Measurements from ENCODE around the gene KCNT2.

KCNT2 gene

DNA sequence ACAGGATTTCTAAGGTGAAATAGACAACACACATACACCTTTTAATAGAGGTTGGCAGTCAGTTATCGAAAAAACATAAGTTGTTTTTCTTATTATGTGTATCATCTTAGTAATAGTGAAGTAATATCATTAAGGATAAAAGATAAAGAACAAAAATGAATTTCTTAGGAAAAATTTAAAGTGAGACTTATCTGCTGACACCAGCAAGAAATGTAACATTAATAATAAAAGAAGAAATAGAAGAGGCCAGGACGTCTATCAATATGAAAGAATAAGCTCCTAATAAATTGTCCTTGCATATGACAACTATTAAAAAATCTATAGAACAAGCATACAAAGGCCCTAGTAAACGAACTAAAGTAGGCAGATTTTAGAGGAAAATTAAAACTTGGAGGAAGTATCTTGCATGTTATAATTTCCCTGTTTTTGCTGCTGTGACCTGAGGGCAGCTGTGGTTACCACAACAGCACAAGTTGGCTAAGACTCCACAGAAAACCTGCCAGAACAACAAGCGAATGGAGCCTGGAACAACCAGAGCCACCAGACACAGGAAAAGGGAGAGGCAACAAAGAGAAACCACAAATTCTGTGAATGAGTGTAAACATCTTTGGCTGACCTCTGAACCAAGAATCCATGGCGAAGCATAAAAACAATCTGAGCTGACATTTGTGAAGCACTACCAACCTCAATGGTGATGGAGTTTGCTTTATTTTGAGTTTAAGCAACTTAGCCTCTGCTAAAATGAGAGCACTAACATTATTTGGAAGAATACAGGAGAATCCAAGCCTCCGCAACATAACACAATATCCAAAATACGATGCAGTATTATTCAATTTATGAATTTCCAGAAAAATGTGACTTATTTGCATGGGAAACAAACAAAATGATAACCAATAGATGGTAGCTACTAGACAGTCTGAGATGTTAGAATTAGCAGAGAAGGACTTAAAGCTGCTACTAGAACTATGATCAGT, 207.5 kb downstream of the KCNT2 start:
- DNase-seq (ENCODE audit: low spot score) = no peak

GRCh38 chr1:196399713-196400112, 208.5 kb downstream of the KCNT2 start:
- DNase-seq (ENCODE audit: low spot score) = no peak

DNA sequence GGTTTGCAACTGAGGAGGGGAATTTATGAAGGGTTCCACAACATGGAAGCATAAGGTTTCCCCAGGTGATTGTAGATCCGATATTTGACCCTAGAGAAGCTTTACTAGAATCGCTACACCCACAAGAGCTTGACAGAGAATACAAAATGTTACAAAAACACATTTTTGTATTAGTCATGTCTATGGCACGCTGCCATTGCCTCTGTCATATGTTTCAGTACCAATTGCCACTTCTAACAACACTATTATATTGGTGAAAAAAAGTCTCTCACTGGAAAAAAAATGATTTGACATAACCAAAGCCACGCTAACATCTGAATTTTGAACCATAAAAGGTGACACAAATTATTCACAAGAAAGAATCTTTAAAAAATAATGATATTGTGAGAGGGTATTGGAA, 214.5 kb downstream of the KCNT2 start:
- peak; percentile 54 for DNase-seq (ENCODE audit: low spot score)

DNA sequence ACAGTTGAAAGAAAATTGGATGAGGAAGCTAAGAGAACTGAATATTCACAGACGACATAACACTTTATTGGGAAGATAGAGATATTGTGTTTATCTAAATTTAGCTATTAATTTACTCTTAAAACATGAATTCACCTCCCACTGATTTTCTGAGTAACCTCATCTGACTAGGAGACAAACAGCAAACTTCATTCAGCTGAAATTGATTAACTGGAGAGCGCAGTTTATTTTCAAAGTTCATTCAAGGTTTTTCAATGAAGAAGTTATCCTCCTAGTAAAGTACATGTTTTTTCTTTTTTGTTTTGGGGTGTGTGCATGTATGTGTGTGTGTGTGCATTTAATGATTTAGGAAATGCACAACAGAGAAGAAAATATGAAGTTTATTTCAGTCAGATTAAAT, 215.0 kb downstream of the KCNT2 start:
- DNase-seq (ENCODE audit: low spot score) = no peak

- no peak for DNase-seq (ENCODE audit: low spot score)
Measured at GRCh38 chr1:196387766-196388165, 220.5 kb downstream of the KCNT2 start.

GRCh38 chr1:196385109-196385508, 223.1 kb downstream of the KCNT2 start:
- DNase-seq (ENCODE audit: low spot score) = no peak

- no peak for DNase-seq (ENCODE audit: low spot score)
Measured at GRCh38 chr1:196382383-196382782, 225.9 kb downstream of the KCNT2 start.

GRCh38 chr1:196381544-196381943, 226.7 kb downstream of the KCNT2 start:
- no peak for DNase-seq (ENCODE audit: low spot score)

- no peak for DNase-seq (ENCODE audit: low spot score)
Measured at GRCh38 chr1:196380316-196380715, 227.9 kb downstream of the KCNT2 start.

- no peak for DNase-seq (ENCODE audit: low spot score)
Measured at GRCh38 chr1:196377811-196378210, 230.4 kb downstream of the KCNT2 start.

- DNase-seq (ENCODE audit: low spot score) = no peak
Measured at GRCh38 chr1:196376630-196377328, 231.5 kb downstream of the KCNT2 start.

GRCh38 chr1:196373798-196374197, 234.4 kb downstream of the KCNT2 start:
- DNase-seq (ENCODE audit: low spot score) = no peak

DNA sequence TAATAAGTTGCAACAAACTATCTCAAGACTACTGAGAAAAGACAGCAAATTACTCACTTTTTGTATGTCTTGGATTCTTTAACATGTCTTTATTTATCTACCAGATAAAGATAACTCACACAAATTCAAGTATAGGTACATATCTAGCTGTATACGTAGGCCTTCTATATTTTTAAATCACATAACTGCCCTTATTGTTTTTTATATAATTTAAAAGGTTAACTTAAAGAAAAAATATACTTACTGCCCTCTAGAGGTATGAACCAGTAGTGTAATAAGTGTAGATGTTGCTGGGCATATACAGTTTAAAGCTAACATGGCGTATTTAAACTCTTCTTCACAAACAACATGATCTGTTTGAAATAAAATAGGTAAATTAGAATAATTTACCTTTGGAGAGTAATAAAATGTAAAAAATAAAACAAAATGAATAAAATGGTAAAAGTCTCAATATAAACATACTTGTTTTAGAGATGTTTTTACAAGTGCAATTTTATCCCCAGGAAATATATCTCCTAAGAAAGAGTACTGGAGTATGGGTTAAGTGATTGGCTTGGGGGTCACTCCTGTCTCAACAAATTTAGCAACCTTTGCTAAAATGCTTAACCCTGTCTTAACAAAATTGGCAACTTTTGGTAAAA, 235.2 kb downstream of the KCNT2 start:
- no peak for DNase-seq (ENCODE audit: low spot score)

DNA sequence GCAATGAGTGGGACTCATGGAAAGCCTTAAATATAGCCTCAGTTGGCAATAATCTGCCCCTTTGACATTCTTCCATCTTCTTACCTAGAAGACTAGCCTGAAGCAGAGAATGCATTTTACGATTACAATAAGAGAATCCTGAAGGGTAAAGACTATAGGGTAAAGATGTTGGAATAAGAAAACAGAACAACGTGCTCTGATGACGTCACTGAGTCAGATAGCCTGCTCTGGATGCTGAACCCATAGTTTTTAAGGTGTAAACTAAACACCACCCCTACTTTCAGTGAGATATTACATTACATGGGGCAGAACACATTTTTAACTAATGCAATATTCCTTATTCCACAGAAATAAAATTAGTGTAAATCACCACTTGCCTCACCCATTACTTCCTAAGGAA, 240.4 kb downstream of the KCNT2 start:
- no peak for DNase-seq (ENCODE audit: low spot score)

DNA sequence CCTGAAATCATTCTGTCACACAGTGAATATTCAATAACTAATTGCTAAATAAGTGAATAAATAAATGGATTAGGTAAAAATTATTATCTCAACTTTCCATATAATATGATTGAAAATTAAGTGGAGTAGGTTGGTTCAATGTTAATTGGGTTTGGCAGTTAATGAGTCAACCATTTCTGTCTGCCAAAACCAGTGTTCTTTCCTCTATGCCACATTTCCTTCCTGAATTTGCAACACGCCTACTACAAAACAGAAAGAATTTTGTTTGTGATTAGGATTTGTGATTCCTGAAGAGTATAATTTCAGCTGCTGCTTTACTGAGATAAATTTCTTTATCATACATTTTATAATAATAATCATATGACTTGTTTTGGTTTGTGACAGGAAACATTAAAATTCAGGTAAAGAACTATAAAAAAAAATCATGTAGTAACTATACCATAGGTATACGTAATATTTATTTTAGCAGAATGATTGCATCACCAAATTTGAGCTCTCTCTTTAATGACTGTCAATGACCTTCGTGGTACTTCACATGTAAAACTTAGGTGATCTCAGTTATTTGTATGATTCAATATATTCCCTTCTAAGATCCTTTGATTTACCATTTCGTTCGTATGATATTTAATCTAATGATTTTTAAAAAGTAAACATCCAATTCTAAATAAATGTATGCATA, 241.3 kb downstream of the KCNT2 start:
- DNase-seq (ENCODE audit: low spot score) = peak; percentile 16

- DNase-seq (ENCODE audit: low spot score) = no peak
Measured at GRCh38 chr1:196361112-196361714, 247.0 kb downstream of the KCNT2 start.

- DNase-seq (ENCODE audit: low spot score) = no peak
Measured at GRCh38 chr1:196357913-196358312, 250.3 kb downstream of the KCNT2 start.

DNA sequence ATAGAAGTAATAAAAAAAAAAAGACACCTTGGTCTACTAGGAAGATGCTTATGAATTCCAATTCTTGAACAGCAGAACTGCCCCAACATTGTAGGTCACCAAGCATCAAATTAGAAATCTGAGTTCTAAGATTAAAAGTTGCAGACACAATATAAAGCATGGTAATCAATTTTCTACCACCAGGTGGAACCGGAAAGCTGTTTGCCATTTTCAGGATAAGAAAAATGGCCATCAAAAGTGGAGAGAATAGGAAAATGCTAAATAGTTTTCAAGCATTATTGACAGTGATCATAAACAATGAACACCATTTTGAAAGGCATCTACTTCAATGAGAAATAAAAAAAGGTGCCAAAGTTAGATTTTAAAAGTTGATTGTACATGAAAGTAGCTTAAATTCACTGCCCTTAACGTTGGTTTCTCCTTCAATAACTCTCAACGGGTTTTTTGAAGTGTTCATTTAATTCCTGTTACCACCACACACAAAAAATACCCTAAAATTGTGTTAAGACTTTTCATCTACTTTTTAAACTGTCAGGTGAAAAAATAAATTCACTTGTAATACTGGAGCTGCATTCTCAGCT, 252.9 kb downstream of the KCNT2 start:
- no peak for DNase-seq (ENCODE audit: low spot score)

DNA sequence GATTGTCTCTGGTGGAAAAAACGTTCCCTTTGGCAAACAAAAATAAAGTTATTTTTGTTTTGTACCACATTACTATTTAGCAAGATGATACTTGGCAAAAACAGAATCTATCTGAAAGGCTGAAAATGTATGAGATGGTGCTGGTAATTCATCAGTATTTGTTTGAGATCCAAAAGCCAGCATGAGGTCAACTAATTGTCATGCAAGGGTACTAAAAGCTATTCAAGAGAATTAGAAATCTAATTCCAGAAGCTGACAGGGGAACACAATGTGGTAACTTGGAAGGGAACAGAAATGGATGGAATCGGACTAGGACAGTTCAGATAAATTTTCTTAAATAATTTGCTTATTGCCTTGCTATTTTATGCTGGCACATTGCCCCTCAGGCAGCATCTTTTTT, 263.8 kb downstream of the KCNT2 start:
- no peak for DNase-seq (ENCODE audit: low spot score)

DNA sequence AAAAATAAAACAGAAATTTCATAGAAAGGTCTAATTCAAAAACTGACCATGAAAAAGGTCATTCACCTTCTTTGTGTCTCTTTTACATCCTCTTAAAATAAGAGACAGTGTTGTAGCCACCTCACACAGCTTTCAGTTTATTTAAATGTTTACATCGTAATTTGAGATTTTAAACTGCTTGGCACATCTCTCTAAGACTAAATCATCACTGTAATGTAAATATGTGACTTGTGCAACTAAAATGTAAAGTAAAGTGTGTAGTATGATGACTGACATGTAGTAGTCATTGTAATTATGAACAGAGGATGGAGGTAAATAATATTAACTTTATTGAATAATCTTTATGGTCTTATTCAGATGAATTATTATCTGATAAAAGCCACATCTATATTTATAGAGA, 283.9 kb downstream of the KCNT2 start:
- no peak for DNase-seq (ENCODE audit: low spot score)

DNA sequence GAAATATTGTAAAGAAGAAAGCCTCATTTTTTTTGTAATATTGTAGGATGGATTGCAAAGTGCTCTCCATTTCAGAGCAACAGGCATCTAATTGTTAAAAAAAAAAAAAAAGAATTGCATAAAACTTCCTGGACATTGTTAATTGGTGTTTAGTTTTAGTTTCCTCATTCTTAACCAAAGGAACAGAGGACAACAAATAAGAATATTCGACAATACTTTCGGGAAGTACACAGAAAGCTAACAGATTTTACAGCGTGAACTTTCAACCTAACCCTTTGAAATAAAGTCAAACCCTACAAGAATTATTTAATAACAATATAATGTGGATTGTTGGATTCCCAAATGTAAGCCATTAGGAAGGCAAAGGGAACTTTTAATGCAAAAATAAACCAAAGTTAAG, 284.4 kb downstream of the KCNT2 start:
- DNase-seq (ENCODE audit: low spot score) = no peak

Data from Ammon's horn (tissue), 1 donor.